Activated T-helper 1 cell treated with Interleukin-2 at 50 U/mL for 16 hours (primary cell): ENCODE data around the gene PDZD11.
"Not testable (repeated sequence)": the region's sequence is repeated elsewhere in the genome, so short reads cannot be mapped to it uniquely, and the experiment has no call there.

Source experiments
- DNase-seq: peaks from one replicate; pipeline ENCODE4 v3.0.0-alpha.2; 2020; ENCODE audit warnings: low read depth

PDZD11 gene, protein sequence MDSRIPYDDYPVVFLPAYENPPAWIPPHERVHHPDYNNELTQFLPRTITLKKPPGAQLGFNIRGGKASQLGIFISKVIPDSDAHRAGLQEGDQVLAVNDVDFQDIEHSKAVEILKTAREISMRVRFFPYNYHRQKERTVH

DNA sequence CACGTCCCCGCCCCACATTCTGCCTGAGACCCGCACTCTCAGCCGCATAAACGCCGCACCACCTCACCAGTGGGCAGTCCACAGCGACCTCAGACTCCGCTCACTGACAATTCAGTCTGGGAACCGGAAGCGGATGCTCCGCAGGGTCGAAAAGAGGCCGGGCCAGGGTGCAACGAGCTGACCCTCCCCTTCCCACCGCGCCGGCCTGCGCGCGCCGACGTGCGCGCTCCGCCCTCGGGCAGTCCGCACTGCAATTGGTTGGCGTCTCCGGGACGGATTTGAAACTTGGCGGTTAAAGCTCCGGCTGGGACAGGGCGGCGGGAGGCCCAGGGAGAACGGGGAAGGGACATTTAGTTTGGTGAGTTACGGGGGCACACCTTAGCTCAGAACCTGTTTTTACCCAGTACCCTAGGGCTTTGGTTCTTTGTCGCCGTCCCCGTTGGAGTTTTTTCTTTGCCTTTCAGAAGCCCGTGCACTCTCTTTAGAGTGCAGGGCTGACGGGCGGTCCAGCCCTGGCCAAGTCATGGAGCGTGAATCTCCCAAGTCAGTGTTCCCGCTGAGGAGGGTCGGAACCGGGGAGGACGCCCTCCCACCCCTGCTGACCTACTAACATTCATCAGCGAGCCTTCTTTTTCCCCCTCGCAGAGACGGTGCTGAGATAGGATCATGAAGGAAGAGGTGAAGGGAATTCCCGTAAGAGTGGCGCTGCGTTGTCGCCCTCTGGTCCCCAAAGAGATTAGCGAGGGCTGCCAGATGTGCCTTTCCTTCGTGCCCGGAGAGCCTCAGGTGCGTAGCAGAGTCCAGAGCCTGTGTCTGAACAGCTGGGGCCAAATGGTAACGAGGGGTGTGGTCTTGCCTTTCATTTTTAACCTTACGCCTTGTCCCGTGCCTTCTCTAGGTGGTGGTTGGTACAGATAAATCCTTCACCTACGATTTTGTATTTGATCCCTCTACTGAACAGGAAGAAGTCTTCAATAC is at the start of gene PDZD11, which contains the start of gene KIF4A:
TSS of gene PDZD11 (minus strand) at position 135 of the 978 bp plus-strand sequence. CDS start 586 bp downstream, outside the sequence.
TSS of gene KIF4A (plus strand) at position 312 of the 978 bp plus-strand sequence. CDS start at position 667, 355 bp downstream.
- peak; percentile 68 for DNase-seq

DNA sequence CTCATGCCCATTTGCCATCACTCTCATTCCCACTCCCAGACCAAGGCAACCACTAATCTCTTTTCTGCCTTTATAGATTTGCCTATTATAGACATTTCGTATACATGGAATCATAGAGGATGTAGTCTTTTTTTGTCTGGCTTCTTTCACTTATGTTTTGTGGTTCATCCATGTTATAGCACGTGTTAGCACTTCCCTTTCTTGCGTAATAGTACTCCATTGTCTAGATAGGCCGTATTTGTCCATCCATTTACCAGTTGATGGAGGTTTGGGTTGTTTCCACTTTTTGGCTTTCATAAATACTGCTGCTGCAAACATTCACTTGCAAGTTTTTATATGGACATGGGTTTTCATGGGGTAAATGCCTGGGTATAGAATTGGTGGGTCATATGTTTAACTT is 48.6 kb upstream of the PDZD11 start:
- no peak for DNase-seq

DNA sequence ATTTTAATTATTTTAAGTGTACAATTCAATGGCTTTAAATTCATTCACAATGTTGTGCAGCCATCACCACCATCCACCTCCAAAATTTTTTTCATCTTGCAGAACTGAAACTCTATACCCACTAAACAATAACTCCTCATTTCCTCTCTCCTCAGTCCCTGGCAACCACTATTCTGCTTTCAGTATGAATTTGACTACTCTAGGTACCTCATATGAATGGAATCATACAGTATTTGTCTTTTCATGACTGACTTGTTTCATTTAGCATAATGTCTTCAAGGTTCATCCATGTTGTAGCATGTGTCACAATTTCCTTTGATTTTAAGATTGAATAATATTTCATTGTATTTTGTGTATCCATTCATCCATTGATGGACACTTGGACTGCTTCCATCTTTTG is 47.0 kb upstream of the PDZD11 start:
- DNase-seq: no peak

DNA sequence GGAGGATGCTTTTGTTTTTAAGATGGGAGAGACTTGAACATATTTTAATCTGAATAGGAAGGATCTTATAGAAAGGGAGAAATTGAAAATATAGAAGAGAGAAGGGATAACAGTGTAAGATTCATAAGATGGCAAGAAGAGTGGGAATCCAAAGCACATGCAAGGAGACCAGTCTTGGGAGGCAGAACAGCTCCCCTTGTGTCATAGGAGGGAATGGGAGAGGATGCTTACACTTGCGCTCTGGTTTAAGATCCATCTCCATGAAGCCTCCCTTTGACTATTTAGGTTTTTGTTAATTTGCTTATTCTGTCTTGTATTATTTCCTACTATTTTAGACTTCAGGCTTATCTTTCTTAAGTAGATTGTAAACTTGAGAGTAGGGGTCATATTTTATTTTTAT is 42.9 kb upstream of the PDZD11 start:
- DNase-seq: no peak

DNA sequence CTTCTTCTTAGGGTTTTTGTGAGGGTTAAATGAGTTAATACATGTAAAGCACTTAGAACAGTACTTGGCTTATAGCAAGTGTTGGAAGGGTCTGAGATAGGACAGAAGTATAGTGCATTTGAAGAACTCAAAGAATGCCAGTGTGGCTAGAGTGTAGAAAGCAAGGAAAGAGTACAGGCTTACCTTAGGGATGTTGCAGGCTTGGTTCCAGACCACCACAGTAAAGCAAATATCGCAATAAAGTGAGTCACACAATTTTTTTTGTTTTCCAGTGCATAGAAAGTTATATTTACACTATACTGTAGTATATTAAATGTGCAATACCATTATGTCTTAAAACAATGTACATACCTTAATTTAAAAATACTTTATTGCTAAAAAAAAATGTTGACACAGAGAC is 41.4 kb upstream of the PDZD11 start:
- DNase-seq: no peak

DNA sequence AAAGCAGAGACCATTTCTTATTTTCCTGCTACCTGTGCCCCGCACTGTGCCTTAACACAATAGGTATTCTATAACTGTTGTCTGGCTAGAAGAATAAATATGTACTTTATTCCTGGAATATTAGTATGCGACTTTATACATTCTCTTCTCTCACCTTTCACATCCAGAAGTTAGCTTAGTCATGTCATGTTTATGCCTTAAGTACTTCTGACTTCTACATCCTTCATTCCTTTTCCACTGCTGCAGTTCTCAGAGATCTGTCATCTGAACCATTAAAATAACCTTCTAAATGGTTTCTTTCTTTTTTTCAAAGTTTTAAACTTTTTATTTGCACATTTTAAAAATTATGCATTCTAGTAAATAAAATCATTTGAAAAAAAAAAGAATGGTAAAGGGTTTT is 34.6 kb upstream of the PDZD11 start:
- DNase-seq: no peak

DNA sequence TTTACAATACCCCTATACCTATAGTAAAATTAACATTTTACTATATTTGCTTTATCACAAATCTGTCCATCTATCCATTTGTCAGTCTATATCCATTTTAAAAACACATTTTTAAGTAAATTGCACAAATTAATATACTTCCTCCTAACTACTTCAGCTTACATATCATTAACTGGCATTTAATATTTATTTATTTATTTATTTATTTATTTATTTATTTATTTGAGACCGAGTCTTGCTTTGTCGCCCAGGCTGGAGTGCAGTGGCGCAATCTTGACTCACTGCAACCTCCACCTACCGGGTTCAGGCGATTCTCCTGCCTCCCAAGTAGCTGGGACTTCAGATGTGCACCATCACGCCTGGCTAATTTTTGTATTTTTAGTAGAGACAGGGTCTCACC is 33.9 kb upstream of the PDZD11 start:
- DNase-seq: not testable (repeated sequence)

DNA sequence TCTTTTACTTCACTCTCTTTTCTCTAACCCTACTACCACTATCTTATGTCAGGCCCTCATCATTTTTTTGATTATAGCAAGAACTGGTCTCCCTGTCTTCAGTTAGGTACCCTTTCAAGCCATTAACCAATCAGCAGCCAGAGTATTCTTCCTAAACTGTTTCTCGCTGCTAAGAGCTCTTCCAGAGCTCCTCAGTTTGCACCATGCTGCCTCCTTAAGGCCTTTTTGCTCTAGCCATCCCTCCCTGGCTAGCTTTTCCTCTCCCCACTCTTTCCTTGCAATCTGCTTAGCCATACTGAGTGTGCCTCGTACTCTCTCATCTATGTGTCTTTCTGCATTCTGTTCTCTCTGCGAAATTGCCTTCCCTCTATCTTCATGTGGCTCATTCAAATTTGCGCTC is 33.1 kb upstream of the PDZD11 start:
- DNase-seq: no peak

DNA sequence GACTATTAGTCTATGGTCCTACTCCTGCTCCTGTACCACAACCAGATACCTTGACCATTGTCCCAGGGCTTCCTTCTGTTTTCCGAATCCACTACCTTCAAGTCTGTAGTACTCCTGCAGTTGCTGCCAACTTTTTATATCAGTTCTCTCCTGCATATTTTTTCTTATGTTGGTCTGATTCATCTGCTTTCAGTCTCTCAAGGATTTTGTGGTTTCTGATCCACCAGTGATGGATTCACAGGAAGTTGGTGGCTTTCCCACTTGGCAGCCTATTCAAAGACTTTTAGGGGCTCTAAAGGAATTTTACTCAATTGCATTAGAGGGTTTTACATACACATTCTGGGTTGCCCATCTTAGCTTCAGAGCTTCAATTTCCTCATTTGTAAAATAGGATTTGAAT is 23.8 kb upstream of the PDZD11 start:
- DNase-seq: no peak

DNA sequence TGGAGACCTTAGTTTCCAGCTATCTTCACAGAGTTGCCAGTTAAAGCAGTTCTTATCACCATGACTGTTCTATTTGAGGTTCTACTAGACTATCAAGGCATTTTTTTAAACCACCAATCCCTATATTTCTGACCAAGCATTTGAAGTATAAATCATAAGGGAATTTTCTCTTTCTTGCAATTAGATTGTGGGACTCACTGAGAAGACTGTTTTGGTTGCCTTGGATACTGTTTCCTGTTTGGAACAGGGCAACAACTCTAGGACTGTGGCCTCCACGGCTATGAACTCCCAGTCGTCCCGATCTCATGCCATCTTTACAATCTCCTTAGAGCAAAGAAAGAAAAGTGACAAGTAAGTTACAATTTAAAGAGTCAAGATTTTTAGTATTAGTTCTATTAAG is 12.0 kb upstream of the PDZD11 start:
- DNase-seq: no peak

DNA sequence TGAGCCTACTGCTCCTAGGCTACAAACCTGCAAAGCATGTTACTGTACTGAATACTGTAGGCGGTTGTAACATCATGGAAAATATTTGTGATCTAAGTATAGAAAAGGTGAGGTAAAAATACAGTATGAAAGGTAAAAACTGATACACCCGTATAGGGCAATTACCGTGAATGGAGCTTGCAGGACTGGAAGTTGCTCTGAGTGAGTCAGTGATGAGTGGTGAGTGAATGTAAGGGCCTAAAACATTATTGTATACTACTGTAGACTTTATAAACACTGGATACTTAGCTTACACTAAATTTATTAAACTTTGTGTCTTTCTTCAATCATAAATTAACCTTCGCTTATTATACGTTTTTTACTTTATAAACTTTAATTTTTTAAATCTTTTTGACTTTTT is 3.9 kb upstream of the PDZD11 start:
- no peak for DNase-seq

DNA sequence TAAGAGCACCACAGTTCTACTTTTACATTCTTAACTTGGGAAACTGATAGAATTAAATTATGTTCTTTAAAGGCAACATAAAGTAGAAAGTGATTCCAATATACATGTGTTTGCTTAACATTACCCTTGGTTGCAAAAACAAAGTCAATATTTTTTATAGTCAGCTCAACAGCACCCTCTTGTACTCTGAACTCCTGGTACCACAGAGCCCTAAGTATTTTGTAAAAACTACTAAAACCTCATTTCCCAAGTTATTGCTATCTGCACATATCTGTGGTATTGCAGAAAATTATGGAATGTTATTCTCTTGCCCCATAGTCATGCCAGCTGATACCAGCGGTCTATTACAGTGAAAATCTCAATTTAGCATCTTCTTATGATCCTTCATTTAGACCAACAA is 3.1 kb upstream of the PDZD11 start:
- no peak for DNase-seq

DNA sequence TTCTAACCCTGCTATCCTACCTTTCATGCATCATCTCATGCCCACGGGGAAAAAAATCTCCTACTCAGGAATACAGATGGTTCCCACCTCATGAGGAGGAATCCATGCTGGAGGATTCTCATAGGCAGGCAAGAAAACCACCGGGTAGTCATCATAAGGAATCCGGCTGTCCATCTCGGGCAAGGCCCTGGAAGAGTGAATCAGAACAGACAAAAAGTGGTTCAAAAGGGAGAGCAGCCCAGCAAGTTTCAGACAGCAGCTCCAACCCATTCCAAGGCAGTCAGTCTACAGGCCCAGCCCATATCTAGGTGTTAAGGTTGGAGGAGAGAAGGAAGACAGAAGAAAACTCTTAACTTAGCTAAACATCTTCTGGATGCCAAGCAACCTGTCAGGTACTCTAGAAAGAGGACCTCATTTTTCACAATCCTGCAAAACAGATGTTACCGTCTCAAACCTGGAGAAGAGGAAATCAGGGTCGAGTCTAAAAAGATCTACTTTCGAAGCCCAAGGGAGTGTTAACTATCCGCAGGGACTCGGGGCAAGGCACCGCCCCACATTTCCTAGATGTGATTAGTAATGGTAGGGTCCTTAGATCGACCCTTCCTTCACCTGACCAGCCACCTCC is 447 bp downstream of the PDZD11 start:
- no peak for DNase-seq

DNA sequence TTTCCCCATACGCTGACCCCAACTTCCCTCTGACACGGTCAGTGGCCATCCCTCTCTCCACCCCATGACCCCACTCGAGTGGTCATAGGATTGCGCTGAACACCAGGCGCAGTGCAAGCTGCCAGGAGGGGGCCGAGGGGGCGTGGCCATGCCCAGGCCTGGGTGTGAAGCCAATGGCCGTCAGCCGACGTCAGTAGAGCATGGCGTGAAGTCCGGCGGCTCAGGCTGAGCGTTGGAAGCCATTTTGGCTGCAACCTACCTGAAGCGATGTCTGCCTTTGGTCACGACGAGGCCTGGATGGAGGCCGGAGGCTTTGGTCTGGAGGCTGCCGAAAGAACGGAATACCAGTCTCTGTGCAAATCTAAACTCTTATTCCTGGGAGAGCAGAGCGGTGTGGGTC is 7.8 kb downstream of the PDZD11 start, which contains the start of gene RAB41:
TSS of gene RAB41 (plus strand) at position 222 of the 400 bp plus-strand sequence. CDS start at position 268, 46 bp downstream.
- no peak for DNase-seq

DNA sequence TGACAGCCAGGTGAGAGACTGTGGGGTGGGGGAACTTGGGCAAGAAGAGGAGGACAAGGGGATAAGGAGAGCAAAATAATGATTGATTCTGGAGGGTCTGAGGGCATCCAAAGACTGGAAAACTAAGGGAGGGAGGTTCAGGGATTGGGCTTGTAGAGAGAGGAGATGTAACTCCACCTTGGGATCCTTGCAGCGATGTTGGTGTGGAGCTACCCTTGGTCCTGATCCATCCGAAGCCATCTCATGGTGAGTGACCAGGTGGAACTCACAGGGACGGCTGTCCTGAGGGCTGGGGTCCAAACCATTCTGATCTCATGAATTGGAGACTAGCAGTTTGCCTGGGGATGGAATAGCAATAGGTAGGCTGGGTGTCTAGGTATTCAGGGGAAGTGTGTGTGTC is 9.2 kb downstream of the PDZD11 start:
- no peak for DNase-seq

DNA sequence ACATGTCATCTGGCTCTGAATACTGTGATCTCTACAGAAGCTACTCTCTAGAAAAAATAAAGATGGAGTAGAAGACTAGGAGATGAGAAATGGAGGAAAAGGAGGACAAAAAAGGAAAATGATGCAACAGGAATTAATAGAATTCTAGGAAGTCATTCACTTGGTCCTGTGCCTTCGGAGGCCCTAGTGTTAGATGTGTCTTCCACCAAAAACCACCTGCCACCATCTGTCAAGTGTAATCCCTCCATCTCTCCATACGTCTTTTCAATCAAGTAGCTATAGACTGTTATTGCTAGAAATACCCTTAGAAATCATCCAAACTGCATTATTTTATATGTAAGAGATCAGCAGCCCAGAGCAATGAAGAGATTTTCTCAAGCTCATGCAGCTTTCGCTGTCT is 10.6 kb downstream of the PDZD11 start:
- no peak for DNase-seq

DNA sequence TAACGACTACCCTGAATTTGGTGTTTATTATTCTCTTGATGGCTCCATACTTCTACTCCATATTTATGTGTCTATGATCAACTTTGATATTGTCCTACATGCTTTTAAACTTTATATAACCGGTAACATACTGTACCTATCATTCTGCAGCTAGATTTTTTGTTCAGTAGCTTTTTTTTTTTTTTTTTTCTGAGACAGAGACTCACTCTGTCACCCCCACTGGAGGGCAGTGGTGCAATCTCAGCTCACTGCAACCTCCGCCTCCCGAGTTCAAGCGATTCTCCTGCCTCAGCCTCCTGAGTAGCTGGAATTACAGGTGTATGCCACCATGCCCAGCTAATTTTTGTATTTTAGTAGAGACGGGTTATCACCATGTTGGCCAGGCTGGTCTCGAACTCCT is 15.7 kb downstream of the PDZD11 start:
- not testable (repeated sequence) for DNase-seq

DNA sequence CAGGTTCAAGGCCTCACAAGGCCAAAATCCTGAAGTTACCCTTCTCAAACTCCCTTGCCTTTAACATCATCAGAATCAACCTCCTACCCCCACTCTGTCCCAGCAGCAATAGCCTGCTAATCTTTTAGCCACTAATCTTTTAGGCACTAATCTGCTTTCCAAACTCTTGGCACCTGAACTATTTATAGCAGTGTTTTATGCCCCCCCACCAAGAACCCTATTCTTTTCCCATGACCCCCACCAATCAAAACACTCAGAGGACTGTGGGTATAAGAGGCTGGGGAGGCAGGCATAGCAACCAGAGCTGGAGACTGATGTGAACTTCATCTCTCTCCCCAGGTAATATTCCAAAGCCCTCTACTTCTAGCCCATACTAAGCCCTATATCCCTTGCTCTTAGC is 21.7 kb downstream of the PDZD11 start, which contains the start of gene ARR3:
TSS of gene ARR3 (plus strand) at position 301 of the 400 bp plus-strand sequence. CDS start 1,052 bp downstream, outside the sequence.
- DNase-seq: no peak

DNA sequence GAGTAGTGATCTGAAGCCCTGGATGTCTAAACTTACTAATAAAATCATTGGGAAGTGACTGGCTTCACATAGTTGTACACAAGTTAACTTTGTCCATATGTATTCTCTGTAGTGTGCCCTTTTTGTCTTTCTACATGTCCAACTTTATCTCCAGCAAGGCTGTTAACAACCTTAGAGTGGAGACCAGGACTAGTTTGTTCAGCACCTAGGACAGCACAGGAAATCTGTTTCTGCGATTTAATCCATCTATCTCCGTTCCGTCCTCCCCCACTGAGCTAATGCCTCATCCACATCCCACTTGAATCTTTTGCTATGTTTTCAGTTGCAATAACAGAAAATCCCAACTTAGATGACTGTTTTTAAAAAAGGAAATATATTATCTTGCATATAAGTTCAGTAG is 24.9 kb downstream of the PDZD11 start:
- no peak for DNase-seq

DNA sequence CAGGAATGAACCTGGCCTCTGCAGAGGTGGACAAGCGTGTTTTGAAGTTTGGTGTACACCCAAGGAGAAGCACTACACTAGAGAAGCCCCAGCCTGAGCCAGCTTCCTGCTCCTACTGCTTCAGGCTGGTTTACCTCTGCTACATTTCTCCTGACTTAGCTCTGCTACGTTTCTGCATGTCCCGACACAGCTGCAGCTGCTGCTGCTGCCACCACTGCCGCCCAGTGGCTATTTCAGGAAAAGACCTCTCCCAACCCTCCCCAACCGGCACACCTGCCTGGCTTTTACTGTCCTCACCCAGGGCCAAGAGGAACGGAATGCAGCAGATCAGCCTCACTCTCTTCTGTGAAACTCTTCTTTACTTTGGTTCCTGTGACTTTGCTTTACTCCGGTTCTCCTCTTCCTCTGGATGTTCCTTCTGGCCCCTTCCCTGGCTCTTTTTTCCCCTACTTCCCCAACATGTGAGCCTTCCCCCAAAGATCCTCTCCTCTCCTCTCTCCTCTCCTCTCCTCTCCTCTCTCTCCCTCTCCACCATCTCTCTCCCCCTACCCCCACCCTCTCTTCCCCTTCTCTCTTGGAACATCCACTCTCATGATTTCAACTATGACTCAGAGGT is 26.7 kb downstream of the PDZD11 start:
- no peak for DNase-seq

DNA sequence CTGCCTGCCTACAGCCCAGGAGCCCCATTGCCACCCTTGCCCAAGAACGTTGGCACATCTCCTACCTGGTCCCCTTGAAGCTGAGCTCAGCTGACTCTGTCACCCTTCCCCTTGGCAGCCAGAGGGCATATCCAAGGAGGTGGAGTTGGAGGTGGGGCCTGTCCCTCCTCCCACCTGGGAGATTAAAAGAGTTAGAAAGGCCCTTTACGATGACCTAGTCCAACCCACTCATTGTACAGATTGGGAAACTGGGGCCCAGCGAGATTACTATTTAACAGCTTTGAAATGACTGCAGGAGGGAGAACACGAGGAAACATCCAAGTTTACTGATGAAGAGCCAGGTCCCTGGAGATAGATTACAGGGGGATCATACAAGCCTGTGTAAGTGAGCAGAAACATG is 29.6 kb downstream of the PDZD11 start, which contains the start of gene P2RY4:
TSS of gene P2RY4 (minus strand) at position 101 of the 400 bp plus-strand sequence. CDS start 580 bp downstream, outside the sequence.
- DNase-seq: no peak
